Skeletal muscle tissue (tissue), 4 donors: ENCODE results near the gene NFATC1. TPM values are rescaled to one million over a fixed set of nuclear protein-coding genes. Genes with fewer than 3 reads are reported as not detected.

Experiments used
- H3K27ac ChIP-seq: one replicate; pipeline ENCODE4 v1.7.0; 2013; ENCODE audit warnings: mild to moderate bottlenecking, low read depth, low read length, inconsistent platforms
- H3K27me3 ChIP-seq, 3 donors: one replicate each; pipeline ENCODE4 v1.7.0; 2013; ENCODE audit warnings: low read length in 3 of 3; ENCODE audit not compliant: control insufficient read depth in 3 of 3, insufficient read depth in 3 of 3
- H3K36me3 ChIP-seq, 3 donors: one replicate each; pipeline ENCODE4 v1.7.0; 2013; ENCODE audit warnings: low read length in 3 of 3; ENCODE audit not compliant: control insufficient read depth in 3 of 3, insufficient read depth in 3 of 3
- H3K4me1 ChIP-seq, 3 donors: one replicate each; pipeline ENCODE4 v1.7.0; 2013; ENCODE audit warnings: low read length in 3 of 3, mild to moderate bottlenecking in 3 of 3; ENCODE audit not compliant: control insufficient read depth in 3 of 3, insufficient read depth in 3 of 3
- H3K4me3 ChIP-seq, 3 donors: one replicate each; pipeline ENCODE4 v1.7.0; 2013; ENCODE audit warnings: low read length in 3 of 3
- H3K9ac ChIP-seq, 3 donors: one replicate each; pipeline ENCODE4 v1.7.0; 2013; ENCODE audit warnings: low read length in 3 of 3, mild to moderate bottlenecking in 3 of 3, moderate library complexity in 2 of 3, low read depth in 1 of 3
- H3K9me3 ChIP-seq, 3 donors: one replicate each; pipeline ENCODE4 v1.7.0; 2013; ENCODE audit warnings: low read length in 3 of 3; ENCODE audit not compliant: control insufficient read depth in 3 of 3
- total RNA-seq: library from RNA; depleted of rRNA; stranded (reverse); fragments of >200 nt; gene quantifications from one replicate; pipeline ENCODE4 v1.2.3, GENCODE V29; 2014
- donor health status: Osteomylitis.

Gene NFATC1
- total RNA-seq, 1 donor from 2014 or later: 10.4 TPM

GRCh38 chr18:79410731-79411613 lies 15.2 kb downstream of the NFATC1 start:
- Histone ChIP-seq H3K27ac (no peak overlapping the region), H3K4me3 (no peak overlapping the region), H3K9me3 (no peaks in the 10 kb centered on the region), H3K9ac (no peak overlapping the region), H3K4me1 (peaks cover 5 to 15% (median 6%) of the 10 kb centered on the region in 3 donors), H3K27me3 (no peaks in the 10 kb centered on the region), H3K36me3 (peaks cover 14 to 32% (median 15%) of the 10 kb centered on the region in 3 donors)

GRCh38 chr18:79411614-79412526 lies 16.1 kb downstream of the NFATC1 start:
- H3K4me1 ChIP-seq: peaks cover 4 to 24% (median 9%) of the 10 kb centered on the region in 3 donors
- H3K27ac ChIP-seq: no peak overlapping the region
- no peak overlapping the region for H3K9ac ChIP-seq
- H3K9me3 ChIP-seq: no peaks in the 10 kb centered on the region
- no peaks in the 10 kb centered on the region for H3K27me3 ChIP-seq
- no peak overlapping the region for H3K4me3 ChIP-seq
- H3K36me3 ChIP-seq: peaks cover 14 to 32% (median 15%) of the 10 kb centered on the region in 3 donors

GRCh38 chr18:79413025-79413424 lies 17.3 kb downstream of the NFATC1 start:
- H3K36me3 ChIP-seq: peaks cover 14 to 32% (median 16%) of the 10 kb centered on the region in 3 donors

GRCh38 chr18:79413426-79413825 lies 17.7 kb downstream of the NFATC1 start:
- no peaks in the 10 kb centered on the region for H3K27me3 ChIP-seq
- H3K9me3 ChIP-seq: no peaks in the 10 kb centered on the region
- H3K36me3 ChIP-seq: peaks cover 14 to 32% (median 17%) of the 10 kb centered on the region in 3 donors
- no peak overlapping the region for H3K4me3 ChIP-seq
- no peak overlapping the region for H3K27ac ChIP-seq
- peaks cover 0 to 23% (median 10%) of the 10 kb centered on the region in 3 donors for H3K4me1 ChIP-seq
- no peak overlapping the region for H3K9ac ChIP-seq

More at GRCh38 chr18:79413025-79413424, 17.3 kb downstream of the NFATC1 start:
- Histone ChIP-seq H3K4me3 (no peak overlapping the region), H3K27ac (no peak overlapping the region), H3K9ac (no peak overlapping the region), H3K27me3 (no peaks in the 10 kb centered on the region), H3K4me1 (peaks cover 3 to 21% (median 10%) of the 10 kb centered on the region in 3 donors), H3K9me3 (no peaks in the 10 kb centered on the region)

GRCh38 chr18:79413901-79414300 lies 18.2 kb downstream of the NFATC1 start:
- H3K27ac ChIP-seq: no peak overlapping the region
- H3K4me1 ChIP-seq: peaks cover 0 to 23% (median 10%) of the 10 kb centered on the region in 3 donors
- H3K9ac ChIP-seq: peak overlapping the region in 2 of 3 donors; percentile 10 to 19
- no peak overlapping the region for H3K4me3 ChIP-seq
- no peaks in the 10 kb centered on the region for H3K9me3 ChIP-seq
- peaks cover 14 to 32% (median 17%) of the 10 kb centered on the region in 3 donors for H3K36me3 ChIP-seq
- H3K27me3 ChIP-seq: no peaks in the 10 kb centered on the region

GRCh38 chr18:79416022-79416676 lies 20.4 kb downstream of the NFATC1 start:
- H3K4me1 ChIP-seq: peaks cover 0 to 23% (median 12%) of the 10 kb centered on the region in 3 donors
- no peak overlapping the region for H3K9ac ChIP-seq
- H3K27me3 ChIP-seq: no peaks in the 10 kb centered on the region
- no peaks in the 10 kb centered on the region for H3K9me3 ChIP-seq
- H3K27ac ChIP-seq: no peak overlapping the region
- no peak overlapping the region for H3K4me3 ChIP-seq
- H3K36me3 ChIP-seq: peaks cover 18 to 27% (median 22%) of the 10 kb centered on the region in 3 donors

- Histone ChIP-seq H3K9me3 (no peaks in the 10 kb centered on the region), H3K27me3 (no peaks in the 10 kb centered on the region), H3K4me3 (no peak overlapping the region), H3K9ac (no peak overlapping the region), H3K4me1 (peaks cover 0 to 25% (median 17%) of the 10 kb centered on the region in 3 donors), H3K36me3 (peaks cover 20 to 25% (median 20%) of the 10 kb centered on the region in 3 donors), H3K27ac (no peak overlapping the region)
Measured at GRCh38 chr18:79416677-79417052, 20.9 kb downstream of the NFATC1 start.

- H3K27ac ChIP-seq: no peak overlapping the region
- no peak overlapping the region for H3K9ac ChIP-seq
- H3K27me3 ChIP-seq: no peaks in the 10 kb centered on the region
- no peak overlapping the region for H3K4me3 ChIP-seq
- H3K4me1 ChIP-seq: peaks cover under 1 to 30% (median 22%) of the 10 kb centered on the region in 3 donors
- H3K9me3 ChIP-seq: no peaks in the 10 kb centered on the region
- H3K36me3 ChIP-seq: peaks cover 16 to 19% (median 18%) of the 10 kb centered on the region in 3 donors
Measured at GRCh38 chr18:79418236-79418635, 22.5 kb downstream of the NFATC1 start.

GRCh38 chr18:79418642-79419041 lies 22.9 kb downstream of the NFATC1 start:
- Histone ChIP-seq H3K27me3 (no peaks in the 10 kb centered on the region), H3K27ac (no peak overlapping the region), H3K9me3 (no peaks in the 10 kb centered on the region), H3K4me3 (no peak overlapping the region), H3K36me3 (peaks cover 12 to 15% (median 14%) of the 10 kb centered on the region in 3 donors), H3K4me1 (peaks cover 4 to 33% (median 26%) of the 10 kb centered on the region in 3 donors), H3K9ac (no peak overlapping the region)
